Cardiac fibroblast (primary cell): ENCODE results near the gene MICAL2.

Experiments
- DNase-seq, 2 donors: peaks; one replicate each; pipeline versions ENCODE4 v3.0.0 to v3.0.0-alpha.2; 2010; ENCODE audit warnings: low read depth in 2 of 2
- H3K4me3 ChIP-seq, 2 donors: replicated peaks in 1 of 2; 1 replicate in 1 of 2; 2 replicates in 1 of 2; pipeline ENCODE4 v1.5.1; 2011; ENCODE audit warnings: low read depth in 2 of 2, low read length in 2 of 2, mild to moderate bottlenecking in 2 of 2, moderate library complexity in 1 of 2
- TF ChIP-seq, protein P1 (sequence below): IDR thresholded peaks from one replicate; pipeline ENCODE4 v1.5.1; 2011; ENCODE audit warnings: low read depth, mild to moderate bottlenecking, low read length, inconsistent platforms

The MICAL2 gene

DNA sequence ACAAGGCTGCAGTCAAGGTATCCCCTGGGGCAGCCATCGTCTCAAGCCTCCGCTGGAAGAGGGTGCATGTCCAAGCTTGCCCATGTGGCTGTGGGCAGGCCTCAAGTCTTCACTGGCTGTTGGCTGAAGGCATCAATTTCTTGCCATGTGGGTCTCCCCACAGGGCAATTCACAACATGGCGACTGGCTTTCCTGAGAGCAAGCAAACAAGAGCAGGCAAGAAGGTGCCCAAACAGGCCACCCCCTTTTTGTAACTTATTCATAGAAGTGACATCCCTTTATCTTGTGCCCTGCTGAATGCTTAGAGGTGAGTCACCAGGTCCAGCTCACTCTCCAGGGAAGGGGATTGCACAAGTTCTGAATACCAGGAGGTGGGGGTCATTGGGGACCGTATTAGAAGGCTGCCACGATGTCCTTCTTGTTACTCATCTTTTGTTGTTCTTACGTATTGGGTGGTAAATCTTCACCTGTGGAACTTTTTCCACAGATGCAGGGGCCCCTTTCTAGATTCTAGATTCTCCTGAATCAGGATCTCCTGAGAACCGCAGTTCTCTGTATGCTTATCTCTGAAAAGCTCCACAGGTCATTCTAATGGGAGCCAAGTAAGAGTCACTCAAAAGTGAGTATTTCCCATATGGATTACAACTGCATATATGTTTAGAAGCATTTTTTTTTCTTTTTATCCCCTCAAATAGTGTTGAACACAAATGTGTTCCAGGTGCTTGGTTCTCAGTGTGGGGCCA, 44.2 kb upstream of the MICAL2 start:
- peak; percentile 74 to 99 for DNase-seq
- TF ChIP-seq, protein P1, sequence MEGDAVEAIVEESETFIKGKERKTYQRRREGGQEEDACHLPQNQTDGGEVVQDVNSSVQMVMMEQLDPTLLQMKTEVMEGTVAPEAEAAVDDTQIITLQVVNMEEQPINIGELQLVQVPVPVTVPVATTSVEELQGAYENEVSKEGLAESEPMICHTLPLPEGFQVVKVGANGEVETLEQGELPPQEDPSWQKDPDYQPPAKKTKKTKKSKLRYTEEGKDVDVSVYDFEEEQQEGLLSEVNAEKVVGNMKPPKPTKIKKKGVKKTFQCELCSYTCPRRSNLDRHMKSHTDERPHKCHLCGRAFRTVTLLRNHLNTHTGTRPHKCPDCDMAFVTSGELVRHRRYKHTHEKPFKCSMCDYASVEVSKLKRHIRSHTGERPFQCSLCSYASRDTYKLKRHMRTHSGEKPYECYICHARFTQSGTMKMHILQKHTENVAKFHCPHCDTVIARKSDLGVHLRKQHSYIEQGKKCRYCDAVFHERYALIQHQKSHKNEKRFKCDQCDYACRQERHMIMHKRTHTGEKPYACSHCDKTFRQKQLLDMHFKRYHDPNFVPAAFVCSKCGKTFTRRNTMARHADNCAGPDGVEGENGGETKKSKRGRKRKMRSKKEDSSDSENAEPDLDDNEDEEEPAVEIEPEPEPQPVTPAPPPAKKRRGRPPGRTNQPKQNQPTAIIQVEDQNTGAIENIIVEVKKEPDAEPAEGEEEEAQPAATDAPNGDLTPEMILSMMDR = no peak
- no peak overlapping the region for H3K4me3 ChIP-seq

DNA sequence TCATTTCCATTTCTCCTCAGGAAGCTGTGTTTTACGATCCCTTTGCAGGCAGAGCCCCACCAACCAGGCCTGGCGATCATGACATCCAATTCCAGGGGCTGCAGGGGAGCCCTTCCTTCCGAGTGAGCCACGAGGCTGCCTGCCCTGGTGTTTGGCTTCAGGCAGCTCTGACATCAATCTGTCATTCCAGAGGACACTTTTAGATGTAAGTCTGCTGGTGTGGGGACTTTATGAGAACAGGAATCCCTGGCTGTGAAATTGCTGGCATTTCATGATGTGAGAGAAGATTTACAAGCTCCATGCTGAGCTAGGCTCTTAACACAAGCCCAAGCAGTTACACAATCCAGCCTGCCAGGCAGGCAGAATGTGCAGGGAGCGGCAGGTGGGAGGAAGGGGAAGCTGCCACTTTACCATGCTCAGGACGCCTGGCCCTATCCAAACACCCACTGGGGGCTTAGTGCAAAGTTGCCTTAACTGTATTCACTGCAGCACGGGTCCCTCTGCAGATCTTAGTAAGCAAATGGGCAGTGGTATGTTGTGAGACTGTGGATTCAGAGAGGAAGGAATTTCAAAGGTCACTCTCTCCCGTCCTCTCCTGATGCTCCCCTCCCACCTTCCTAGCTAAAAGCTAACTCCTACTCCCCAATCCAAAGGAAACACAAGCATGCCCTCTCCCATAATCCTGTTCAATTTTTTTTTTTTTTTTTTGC, 43.4 kb upstream of the MICAL2 start:
- no peak overlapping the region for H3K4me3 ChIP-seq
- TF ChIP-seq, protein P1 = no peak
- DNase-seq = peak; percentile 48 to 57

DNA sequence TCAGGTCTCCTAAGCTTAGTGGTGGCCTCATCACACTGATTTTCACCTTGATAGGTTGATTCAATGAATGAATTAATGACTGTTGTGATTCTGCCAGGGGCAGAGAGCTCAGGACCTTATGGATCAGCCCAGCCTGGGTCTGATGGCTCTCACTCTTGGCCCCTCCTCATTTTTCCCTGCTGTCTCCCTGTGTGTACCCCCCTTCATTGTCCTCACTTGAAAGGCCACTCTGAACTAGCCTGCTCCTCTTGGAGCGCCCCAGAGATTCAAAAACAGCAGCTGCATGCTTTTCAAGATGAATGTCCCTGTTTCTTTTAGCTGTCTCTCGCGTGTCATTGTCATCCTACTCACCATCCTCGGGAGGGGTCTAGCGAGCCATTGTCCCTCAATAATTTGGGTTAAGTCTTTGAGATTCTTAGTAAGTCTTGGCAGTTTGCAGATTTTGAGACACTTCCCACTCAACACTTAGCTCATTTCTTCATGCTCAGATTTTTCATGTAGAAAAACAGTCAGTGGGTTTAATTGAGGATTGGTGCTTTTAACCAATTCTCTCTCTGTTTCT, 42.5 kb upstream of the MICAL2 start:
- TF ChIP-seq, protein P1 = no peak
- no peak overlapping the region for H3K4me3 ChIP-seq
- no peak for DNase-seq

DNA sequence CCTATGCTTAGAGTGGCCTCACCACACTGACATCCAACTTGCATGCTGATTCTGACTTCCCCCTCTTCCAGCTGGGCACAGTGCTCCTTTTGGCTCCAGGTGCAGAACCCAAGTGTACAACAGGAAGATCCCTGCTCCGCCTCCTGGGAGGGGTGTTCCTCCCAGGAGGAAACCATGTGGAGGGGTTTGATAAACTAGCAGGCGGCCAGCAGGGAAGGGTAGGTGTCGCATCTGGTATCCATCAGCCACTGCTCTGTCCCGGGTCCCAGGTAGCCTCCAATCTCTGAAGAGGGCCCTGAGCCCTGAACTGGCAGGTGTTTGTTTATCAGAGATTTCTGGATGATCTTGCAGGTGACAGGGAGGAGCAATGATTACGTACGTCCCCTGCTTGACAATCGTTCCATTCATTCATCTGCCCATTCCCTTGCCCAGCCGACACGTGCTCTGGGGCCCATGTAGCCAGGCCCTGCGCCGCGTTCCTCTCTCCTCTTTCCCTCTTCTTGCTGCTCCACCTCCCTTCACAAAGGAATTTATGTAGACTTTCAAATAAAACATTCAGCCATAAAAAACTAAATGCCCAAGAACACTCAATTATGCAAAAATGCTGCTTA, 41.2 kb upstream of the MICAL2 start:
- TF ChIP-seq, protein P1 = no peak
- no peak overlapping the region for H3K4me3 ChIP-seq
- DNase-seq = no peak

DNA sequence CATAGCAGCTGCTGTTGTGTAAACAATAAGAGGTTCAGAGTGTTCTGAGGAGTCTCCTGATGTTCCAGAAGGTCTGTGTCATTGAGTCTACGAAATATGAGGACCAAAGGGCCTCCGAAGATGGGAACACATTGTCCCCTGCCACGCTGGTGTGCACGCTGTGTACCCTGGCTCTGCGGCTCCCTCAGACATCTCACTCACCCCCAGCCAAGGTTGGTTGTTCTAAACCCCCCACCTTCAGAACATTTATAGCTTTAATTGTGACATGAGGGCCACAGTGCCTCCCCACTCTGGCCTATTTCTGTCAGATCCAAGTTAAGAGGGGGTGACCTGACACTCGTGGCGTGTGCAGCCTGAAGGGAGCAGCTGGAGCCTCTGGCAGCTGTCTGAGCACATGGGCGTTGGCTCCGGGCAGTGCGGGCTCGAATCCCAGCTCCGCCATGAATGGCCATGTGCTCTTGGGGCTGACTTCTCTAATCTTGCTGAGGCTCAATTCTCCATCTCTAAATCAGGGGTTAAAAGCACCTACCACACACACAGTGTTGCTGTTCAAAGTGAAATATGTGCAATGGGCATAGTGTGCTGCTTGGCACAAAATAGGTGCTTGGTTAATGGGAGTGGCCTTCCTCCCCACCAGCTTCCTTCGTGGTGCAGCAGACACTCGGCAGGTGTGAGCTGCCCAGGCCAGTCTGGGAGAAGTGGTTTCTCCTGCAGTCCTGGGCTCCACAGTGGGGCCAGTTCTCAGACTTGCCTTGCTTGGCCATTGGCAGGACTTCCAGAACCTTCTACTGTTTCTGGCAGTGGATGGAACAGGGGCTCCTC, 39.7 kb upstream of the MICAL2 start:
- H3K4me3 ChIP-seq = no peak overlapping the region
- peak in 1 of 2 donors; percentile 30 for DNase-seq
- TF ChIP-seq, protein P1 = no peak

DNA sequence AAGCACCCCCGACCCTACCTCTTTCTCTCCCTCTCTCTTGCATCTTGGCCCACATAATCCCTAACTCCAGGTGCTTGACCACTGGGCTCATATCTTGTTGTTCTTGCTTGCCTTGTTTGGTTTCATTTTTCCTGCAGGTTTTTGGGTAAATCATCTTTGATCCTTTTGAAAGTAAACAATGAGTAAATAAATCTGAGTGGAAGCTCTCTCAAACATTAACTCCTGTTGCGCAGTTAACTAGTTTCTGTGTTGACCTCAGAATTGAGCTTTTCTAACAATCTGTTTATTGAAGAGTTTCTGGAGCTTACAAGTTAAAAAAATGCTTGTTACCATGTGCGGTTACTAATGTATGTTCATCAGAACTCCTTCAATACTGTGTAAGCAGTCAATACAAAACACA, 38.8 kb upstream of the MICAL2 start:
- TF ChIP-seq, protein P1 = no peak
- DNase-seq = no peak
- H3K4me3 ChIP-seq = no peak overlapping the region
